Hematopoietic multipotent progenitor cell treated with erythropoietin and hydrocortisone succinate and interleukin-3 and kit ligand, for 8 days (in vitro differentiated cells): Measurements from ENCODE around the gene NACC2.

Source experiments
- DNase-seq: peaks from one replicate; pipeline ENCODE4 v3.0.0-alpha.2; 2015

The NACC2 gene

DNA sequence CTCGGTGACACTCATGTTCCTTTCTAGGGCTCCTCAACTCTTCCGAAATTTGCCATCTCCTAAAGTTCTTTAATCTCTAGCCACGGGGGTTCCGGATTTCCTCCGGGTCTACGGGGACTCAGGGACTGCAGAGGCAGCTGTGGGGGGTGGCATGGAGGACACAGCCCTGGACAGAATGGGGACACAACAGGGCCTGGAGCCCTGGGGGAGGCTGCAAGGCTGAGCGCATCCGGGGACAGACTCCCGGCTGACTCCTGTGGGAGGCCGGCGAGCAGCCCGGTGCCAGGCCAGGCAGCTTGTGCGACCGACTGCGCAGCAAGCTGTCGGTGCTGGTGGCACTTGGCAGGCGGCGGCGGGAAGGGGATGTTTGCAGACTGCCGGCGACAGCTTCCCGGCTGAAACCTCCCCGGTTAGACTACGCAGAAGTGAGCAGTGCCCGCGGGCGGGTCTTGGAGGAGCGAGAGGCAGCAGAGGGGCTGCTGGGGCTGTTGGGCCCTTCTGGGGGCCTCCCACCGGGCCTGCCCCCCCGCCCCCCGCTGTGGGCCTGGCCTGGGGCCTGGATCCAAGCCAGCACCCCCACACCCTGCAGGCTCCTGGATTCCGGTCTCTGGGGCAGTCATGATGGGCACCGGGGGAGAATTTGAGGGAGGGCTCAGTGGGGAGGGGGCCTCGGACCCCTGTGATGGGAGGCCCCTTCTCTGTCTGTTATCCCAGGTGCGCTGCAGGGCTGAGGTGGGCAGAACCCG is 105.2 kb downstream of the NACC2 start:
- DNase-seq = no peak

DNA sequence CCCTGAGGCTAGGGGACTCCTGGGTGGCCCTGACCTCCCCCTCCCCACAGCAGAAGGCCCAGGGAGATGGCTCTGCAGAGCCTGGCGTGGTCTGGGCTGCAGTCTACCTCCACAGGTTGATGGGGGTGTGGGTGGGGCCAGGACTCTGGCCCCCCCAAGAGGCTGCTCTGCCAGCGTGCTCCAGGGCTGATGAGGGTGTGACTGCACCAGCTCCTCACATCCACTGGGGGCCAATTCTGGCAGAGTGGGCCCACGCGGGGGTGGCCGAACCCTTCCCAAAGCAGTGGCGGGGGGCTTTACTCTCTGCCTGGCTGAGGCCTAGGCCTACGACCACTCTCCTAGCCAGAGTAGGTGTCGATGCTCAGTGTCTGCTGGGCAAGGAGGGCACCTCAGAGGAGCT is 105.9 kb downstream of the NACC2 start:
- DNase-seq = no peak

DNA sequence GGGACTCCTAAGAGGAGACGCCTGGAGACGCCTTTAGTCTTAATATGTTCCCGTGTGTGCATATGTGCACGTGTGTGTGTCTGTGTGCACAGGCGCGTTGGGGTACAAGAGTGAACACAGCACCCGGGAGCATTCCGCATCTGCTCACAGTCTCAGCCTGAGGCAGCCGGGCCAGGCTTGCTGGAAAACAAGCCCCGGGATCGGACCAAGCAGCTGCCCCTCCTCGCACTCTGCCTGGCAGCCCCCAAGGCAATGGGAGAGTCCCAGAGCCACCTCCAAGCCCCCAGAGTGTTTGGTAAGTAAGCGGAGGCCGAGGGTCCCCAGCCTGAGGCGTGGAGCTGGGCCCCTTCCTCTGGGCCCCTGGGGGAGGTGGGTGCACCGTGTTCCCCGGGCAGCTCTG is 106.6 kb downstream of the NACC2 start:
- no peak for DNase-seq

DNA sequence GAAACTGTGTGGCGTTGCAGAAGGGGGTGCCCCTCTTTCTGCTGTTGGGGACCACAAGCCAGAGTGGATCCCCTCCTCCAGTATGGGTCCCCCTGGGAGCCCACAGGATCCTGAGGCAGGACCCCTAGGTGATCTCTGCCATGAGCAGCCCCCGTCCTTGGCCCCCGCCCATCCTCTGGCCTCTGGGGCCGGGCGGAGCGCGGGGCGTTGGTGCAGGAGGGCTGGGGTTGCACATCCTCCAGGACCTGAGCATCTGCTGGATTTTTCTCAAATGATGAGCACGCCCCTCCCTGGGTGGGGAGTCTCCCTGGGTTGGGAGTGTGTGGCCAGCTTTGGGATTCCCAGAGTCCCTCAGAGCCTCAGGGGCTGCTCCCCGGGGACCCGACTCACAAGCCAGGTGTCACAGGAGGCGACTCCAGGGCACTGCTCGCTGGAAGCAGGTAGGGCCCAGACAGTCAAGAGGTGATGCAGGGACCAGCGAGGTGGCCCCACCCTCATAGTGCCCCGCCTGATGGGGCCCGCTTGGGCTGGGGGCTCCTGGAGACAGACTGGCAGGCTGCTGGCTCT is 107.2 kb downstream of the NACC2 start:
- no peak for DNase-seq

DNA sequence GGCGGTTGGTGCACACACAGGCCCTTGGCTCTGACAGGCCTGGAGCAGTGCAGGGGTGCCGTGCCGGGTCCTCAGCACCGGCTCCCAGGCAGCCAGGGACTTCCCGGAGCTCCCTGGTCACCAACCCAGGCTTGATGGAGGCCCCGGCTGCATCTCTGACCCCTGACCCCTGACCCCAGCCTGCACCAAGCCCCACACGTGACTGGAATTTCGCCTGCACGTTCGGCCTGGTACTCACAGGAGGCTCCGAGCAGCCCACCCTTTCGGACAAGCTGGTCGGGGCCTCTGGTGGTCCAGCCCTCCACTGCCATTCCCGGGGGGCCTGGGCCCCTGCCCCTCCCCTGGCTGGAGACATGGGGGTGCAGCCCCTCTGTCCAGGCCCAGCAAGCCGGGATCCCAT is 108.5 kb downstream of the NACC2 start:
- no peak for DNase-seq

DNA sequence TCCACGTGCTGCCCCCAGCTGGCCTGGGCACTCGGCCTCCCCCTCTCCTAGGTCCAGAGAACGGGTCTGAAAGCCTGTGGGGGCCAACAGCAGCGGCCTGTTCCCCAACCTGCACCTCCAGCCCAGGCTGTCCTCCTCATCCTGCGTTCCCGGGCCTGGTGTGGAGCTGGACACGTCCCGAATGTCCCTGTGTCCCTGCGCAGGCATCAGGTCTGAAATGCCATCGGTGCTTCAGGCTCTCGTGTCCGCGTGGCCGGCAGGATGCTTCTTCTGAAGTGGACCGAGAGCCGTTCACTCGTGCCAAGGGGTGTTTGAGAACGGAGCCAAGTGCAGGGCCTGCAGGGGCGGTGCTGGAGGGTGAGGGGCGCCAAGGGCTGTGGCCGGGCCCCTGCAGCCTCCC is 109.2 kb downstream of the NACC2 start:
- DNase-seq = no peak

DNA sequence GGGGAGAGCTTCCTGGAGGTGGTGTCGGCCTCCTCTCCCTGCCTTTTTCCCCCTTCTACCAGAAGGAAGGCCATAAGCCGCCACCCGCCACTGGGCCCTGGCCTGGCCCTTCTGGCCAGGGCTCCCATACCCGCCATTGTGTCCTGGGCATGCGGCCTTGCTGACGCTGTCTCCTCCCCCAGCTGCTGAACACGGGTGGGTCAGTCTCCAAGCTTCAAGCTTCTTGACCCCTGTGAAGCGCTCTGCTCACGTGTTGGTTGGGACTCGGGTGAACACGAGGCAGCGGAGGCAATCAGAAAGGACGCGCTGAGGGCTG is 109.7 kb downstream of the NACC2 start:
- no peak for DNase-seq

DNA sequence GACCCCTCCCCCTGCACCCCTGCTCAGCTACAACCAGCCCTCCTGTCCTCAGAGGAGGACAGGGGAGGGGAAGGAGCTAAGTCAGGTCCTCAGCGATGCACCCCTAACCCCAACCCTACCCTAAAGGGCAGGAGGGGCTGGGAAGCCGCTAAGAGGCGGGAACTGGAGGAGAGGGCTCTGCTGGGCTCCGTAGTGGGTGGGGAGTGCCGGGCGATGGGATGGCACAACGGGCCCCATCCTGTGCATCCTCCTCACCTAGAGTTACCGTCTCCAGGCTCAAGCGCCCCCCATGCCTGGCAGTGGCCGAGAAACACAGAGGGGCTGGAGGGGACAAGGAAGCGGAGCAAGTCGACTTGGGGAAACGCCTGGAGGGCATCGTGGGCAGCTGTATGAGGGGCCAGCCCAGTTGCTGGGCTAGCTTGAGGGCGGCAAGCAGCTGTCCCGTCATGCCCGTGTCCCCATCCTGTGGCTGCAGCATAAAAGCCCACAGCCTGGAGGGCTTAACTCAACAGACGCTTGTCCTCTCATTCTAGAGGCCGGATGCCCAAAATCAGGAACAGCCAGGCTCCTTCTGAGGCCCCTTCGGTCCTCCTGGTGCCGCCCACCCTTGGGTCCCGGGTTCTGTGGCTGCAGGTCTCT is 110.9 kb downstream of the NACC2 start:
- DNase-seq = no peak

DNA sequence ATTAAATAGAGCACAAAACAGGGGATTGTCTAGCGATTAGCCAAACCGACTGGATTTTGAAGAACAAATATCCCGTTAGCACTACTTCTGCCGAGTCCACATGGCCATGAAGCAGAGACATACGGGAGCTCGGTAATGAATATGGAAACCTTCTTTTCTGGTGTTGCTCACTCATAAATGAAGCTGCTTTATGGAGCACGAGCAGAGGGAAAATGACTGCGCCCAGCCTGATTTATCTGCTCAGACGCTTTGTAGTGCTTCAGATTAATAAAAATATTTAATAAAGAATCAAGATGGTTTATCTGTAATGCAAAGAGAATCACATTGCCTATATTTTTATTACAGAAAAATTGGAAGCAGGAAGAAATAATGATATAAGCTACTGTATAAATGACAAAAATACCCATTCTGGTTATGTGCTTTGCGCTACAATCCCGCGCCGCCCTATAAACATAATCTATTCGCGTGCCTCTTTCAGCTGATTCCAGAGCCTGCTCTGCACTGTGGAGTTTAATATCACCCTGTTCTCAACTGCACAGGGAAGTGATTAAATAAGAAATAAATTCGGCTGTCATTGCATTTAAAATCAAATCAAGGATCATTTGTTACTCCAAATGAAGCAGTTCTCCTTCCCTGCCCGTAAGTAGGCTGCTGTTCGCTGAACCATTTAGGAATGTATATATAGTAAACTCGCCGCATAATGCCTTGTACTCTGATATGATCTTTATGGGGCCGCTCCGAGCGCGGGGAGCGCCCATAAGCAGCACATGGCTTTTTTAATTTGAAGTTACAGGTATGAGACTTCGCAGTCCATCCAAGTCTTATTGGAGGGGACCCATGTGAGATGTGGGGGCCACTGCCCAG is 111.6 kb downstream of the NACC2 start:
- DNase-seq = no peak

DNA sequence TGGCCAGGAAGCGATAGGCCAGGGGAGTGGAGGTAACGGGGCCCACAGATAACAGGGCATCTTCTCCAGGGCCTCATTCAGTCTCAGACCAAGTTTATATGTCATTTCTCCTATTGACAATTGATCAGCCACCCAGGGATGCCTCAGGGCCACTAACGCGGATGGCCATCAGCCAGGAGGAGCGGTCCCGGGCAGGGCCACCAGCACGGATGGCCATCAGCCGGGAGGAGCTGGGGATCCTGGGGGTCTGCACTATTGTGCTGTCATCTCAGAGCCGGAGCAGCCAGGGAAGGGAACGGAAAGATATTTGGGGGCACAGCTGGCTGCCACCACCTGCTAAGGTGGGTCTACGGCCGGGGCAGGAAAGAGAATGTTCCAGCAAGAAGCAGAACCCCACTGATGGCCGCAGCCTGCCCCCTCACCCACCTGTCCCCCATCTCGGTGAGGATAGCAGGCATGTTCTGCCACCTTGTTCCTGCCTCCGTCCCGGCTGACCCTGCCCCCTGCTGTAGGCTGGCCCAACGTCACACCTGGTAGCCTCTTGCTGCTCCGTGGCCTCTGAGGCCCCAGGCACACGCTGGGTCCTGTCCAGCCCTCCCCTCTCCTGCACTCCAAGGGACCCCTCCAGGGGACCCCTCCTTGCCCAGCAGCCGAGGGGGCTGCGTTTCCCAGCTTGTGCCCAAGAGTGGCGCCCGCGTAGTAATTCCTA is 112.4 kb downstream of the NACC2 start:
- DNase-seq = no peak

DNA sequence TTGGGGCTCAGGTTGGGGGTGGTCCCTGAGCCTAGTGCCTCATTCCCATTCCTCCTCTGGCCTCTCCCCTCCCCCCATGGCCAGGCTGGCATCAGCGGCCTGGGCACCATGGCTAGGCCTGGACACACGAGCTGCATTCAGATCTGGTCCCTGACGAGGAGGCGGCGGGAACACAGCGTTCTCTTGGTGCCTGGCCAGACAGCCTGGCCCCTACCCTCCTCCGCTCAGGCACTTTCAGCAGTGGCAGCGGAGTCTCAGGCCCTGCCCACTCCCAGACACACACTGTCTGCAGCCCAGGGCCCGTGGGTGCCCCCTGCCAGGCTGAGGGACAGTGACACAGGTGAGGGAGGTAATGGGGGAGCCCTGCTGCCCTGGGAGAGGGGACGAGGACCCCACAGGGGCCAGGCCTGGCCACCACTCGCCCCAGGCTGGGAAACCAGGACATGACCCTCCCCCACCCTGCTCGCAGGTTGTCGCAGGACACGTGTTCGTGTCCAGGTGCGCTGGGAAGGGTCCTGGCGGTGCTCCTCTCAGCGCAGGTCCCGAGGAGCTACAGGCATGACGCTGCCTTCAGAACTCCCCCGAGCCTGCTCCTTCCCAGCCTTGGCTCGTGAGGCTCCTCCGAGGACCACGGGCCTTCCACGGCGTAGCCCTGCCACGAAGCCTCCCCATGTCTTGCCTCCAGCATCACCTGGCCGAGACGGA is 114.0 kb downstream of the NACC2 start:
- no peak for DNase-seq

DNA sequence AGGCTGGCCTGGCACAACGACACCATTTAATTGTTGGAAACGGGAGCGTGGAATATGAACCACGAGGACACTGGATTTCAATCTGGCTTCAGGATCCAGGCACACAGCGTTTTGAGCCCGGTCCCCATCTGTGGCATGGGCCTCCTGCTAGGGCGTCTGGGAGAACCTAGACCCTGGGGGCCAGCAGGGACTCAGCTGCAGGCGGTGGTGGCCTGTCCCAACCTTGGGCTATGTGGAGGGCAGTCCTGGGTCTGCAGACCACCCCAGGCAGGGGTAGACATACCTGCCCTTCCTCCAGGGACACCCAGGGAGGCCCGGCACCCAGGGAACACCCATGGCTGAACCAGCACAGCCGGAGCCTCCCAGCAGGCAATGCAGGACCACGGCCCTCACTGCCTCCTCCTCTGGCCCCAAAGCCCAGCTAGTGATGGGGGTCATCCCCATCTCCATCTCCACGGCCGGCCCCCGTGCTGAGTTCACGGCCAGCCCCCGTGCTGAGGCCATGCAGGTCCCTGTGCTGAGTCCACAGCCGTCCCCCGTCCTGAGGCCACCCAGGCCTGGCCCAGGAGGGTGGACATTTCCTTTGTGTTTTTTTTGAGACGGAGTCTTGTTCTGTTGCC is 115.4 kb downstream of the NACC2 start:
- DNase-seq = no peak

DNA sequence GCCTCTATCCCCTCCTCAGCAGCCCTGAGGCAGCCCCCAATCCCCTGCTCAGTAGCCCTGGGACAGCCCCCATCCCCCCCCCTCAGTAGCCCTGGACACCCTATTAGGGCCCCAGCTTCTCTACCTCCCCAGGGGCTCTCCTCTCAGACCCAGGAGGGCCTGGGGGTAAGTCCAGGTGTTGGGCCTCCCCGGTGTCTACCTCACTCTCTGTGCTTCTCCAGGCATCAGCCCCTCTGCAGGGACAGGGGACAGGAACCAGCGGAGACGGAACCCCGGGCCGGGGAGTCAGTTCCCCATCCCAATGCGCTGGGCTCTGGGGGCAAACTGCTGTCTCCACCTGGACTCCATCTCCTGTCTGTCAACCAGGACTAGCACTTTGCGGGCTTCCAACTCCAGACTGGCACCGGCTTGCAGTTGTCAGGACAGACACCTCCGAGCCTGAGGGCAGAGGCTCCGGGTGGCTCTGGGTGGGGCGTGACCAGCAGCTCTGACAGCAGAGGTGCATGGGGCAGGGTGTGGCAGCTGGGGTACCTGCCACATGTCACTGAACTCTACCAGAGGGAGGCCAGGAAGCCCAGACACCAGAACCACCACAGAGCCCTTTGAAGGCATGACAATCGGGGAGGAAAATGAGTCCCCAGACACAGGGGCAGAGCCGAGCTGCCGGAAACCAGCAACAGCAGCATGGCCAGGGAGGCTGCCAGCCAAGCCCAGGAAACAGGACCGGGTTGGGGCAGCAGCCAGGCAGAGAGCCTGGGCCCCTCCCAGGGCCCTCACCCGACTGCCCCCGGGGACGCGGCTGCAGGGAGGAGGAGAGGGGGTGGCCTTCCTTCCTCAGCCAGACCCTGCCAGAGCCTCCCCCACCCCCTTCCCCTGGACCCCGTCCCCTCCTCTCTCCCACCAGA is 116.2 kb downstream of the NACC2 start:
- no peak for DNase-seq

DNA sequence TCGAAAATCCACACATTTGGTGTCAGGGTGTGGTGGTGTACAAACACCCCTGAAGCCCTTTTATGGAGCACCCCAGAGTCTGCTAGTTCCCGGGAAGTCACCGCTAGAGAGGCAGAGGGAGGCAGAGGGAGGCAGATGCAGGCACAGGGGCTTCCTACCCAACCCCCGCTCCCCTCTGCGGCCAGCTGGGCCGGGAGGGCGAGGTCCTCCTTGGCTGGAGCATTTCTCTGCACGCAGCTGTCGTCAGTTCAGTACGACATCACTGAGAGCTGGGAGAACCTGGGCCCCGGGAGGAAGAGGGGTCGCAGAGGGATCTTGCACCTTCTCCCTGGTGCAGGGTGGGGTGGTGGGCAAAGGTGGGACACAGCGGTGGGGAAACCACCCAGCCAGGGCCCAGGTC is 118.1 kb downstream of the NACC2 start:
- DNase-seq = no peak

DNA sequence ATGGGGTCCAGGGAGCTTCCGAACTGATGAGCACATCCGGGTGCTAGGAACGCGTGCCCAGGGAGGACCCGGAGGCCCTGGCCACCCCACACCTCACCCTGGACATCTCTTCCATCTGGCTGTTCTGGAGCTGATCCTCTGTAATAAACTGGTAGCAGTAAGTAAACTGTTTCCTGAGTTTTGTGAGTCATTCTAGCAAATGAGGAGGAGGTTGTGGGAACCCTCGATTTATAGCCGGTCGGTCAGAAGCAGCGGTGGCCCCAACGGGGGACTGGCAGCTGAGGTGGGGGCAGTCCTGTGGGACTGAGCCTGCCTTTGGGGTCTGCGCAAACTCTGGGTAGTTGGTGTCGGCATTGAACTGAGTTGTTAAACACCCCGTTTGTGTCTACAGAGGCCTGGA is 118.6 kb downstream of the NACC2 start:
- no peak for DNase-seq

DNA sequence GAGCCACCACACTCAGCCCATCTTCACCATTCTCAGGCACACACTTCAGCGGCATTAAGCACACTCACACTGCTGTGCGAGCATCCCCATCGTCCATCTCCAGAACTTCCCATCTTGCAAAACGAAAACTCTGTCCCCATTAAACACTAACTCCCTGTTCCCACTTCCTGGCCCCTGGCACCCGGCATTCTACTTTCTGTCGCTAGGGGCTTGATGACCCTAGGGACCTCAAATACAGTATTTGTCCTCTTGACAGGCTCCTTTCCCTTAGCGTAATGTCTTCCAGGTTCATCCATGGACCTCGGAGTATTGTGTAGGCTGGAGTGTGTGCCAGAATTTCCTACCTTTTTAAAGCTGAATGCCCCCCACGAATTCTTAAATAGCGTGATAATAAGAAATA is 119.3 kb downstream of the NACC2 start:
- no peak for DNase-seq

DNA sequence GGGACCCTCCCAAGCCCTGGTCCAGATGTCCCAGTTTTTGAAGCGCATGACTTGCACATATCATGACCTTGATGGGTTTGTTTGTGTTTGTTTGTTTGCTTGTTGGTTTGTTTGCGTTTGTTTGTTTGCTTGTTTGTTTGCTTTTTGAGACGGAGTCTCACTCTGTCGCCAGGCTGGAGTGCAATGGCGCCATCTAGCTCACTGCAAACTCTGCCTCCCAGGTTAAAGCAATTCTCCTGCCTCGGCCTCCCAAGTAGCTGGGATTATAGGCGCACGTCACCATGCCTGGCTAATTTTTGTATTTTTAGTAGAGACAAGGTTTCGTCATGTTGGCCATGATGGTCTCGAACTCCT is 120.9 kb downstream of the NACC2 start:
- no peak for DNase-seq

DNA sequence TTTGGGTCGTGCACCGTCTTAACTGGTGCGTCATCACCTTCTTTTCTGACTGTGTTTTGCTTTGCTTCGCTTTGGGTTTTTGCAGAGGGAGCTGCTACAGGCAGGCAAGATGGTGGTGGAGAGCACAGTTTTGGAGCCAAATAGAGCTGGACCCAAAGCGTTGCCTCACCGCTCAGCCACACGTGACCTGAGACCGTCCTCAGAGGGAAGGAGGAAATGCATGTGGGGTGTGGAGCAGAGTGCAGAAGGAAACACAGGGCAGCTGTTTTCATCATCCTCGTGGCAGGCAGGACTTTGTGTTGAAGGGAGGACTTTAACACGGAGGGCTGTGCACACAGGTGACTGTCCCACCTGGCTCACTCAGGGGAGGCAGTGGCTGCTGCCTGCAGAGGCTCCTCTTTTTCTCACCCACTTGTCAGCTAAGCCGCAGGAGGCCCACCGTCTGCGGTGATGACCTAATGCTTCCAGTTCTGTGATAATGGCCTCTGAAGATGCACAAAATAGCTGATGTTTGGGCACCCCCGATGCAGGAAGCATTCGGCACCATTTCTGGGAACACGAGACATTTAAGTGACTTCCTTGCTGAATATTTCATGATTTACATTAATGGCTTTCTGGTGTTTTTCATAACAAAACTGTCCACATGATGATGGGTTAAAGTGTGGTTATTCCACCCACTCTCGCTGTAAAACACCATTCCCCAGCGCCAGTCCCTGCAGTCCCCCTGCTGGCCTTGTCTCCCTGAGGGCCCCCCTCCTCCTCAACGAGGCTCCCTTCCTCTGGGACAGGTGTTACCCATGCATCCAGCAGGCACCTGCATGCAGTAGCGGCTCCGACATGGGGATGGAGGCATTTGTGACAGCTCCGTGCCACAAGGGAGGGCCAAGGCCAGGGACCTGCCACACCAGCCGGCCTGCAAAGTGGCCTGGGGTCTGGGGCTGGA is 121.5 kb downstream of the NACC2 start:
- no peak for DNase-seq

DNA sequence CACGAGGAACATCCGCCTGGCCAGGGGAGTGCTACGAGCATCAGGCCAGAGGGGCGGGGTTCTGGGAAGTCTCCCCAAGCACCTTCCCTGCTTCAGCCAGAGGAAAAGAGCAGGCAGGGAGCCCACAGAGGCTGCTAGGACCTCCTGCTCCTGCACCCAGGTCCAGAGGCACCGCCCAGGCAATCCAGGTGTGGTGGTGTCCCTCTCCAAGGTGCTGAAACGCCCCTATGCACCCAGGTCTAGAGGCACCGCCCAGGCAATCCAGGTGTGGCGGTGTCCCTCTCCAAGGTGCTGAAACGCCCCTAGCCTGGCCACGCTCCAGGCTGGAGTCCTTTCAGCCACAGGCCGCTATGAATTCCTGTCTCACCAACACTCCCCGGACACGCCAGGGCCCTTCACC is 123.2 kb downstream of the NACC2 start:
- DNase-seq = no peak
